CD1c-positive myeloid dendritic cell (primary cell): ENCODE data around the gene MTHFSD.

ENCODE experiments used
- DNase-seq: peaks from one replicate; pipeline ENCODE4 v3.0.0-alpha.2; 2016; ENCODE audit errors: extremely low spot score

Gene MTHFSD

GRCh38 chr16:86570558-86571529 is 15.8 kb upstream of the MTHFSD start:
- no peak for DNase-seq

GRCh38 chr16:86569701-86570447 is 14.8 kb upstream of the MTHFSD start:
- no peak for DNase-seq

- DNase-seq: no peak
These were observed 13.9 kb upstream of the MTHFSD start for GRCh38 chr16:86568677-86569623.

GRCh38 chr16:86567701-86568581 is 12.9 kb upstream of the MTHFSD start:
- DNase-seq: no peak

GRCh38 chr16:86566966-86567700 is 12.1 kb upstream of the MTHFSD start:
- DNase-seq: no peak

- DNase-seq: peak; percentile 20
These were observed 11.5 kb upstream of the MTHFSD start, which contains the start of gene FOXC2 for GRCh38 chr16:86566601-86566965. Gene FOXC2 (plus strand): TSS chr16:86566829. CDS start chr16:86567336, 507 bp downstream.

- no peak for DNase-seq
These were observed 10.8 kb upstream of the MTHFSD start for GRCh38 chr16:86565644-86566511.

- no peak for DNase-seq
These were observed 10.2 kb upstream of the MTHFSD start for GRCh38 chr16:86565181-86565631.

GRCh38 chr16:86563469-86564345 is 8.7 kb upstream of the MTHFSD start:
- DNase-seq: peak; percentile 93

GRCh38 chr16:86562356-86562755 is 7.3 kb upstream of the MTHFSD start:
- DNase-seq: no peak

- no peak for DNase-seq
These were observed 4.8 kb upstream of the MTHFSD start for GRCh38 chr16:86559802-86560305.

GRCh38 chr16:86558355-86559193 is 3.5 kb upstream of the MTHFSD start:
- no peak for DNase-seq

GRCh38 chr16:86557587-86557986 is 2.6 kb upstream of the MTHFSD start:
- no peak for DNase-seq

- no peak for DNase-seq
These were observed 1.5 kb upstream of the MTHFSD start for GRCh38 chr16:86556576-86556975.

- DNase-seq: no peak
These were observed 655 bp upstream of the MTHFSD start for GRCh38 chr16:86555704-86556075.

- no peak for DNase-seq
These were observed 477 bp downstream of the MTHFSD start for GRCh38 chr16:86554599-86554916.

- no peak for DNase-seq
These were observed 1.7 kb downstream of the MTHFSD start for GRCh38 chr16:86553356-86553755.
